Measurements from ENCODE around the gene CDC16. TPM values are rescaled to one million over a fixed set of nuclear protein-coding genes. Genes with fewer than 3 reads are reported as not detected.

The CDC16 gene
- total and polyA plus RNA-seq, 9 of the 15 experiments (the other 6 are each of a cell fraction or from before 2014, with no cell fraction given): 23.2 to 102 (median 51.6) TPM

- TF ChIP-seq REST (IDR thresholded peaks at IDR 0.05; ENCODE audit: borderline replicate concordance) (no peak), REST (CRISPR knock-in tag; IDR thresholded peaks at IDR 0.05; ENCODE audit: low read depth) (no peak), TCF7L2 (IDR thresholded peaks at IDR 0.05; ENCODE audit: low read depth, low read length) (no peak), FOXJ2 (tag; IDR thresholded peaks at IDR 0.05) (peak; percentile 57; the same call in 1 of the 2 replicates), RBM15 (IDR thresholded peaks at IDR 0.05; ENCODE audit: insufficient read depth, low read length) (no peak), DACH1 (IDR thresholded peaks at IDR 0.05; ENCODE audit: partially characterized antibody) (no peak), SIX5 (IDR thresholded peaks at IDR 0.05; ENCODE audit: borderline replicate concordance in 1 of 2, insufficient read depth in 1 of 2, low read depth in 1 of 2, low read length in 2 of 2) (no peak), MXI1 (IDR thresholded peaks at IDR 0.05; ENCODE audit: low read depth, low read length) (no peak), CBX3 (IDR thresholded peaks at IDR 0.05; ENCODE audit: borderline replicate concordance in 1 of 2, low read length in 2 of 2) (no peak), SMC3 (conservative IDR thresholded peaks at IDR 0.05; ENCODE audit: insufficient read depth, low read depth, low read length) (no peak), SNAPC5 (CRISPR knock-in tag; IDR thresholded peaks at IDR 0.05) (no peak), EZH2 (IDR thresholded peaks at IDR 0.05; ENCODE audit: borderline replicate concordance, low read depth, low read length) (no peak), ZNF408 (CRISPR knock-in tag; IDR thresholded peaks at IDR 0.05; ENCODE audit: low read depth) (no peak), MBD1 (CRISPR knock-in tag; IDR thresholded peaks at IDR 0.05) (no peak)
Observed at GRCh38 chr13:114285166-114285808, 50.6 kb downstream of the CDC16 start (continued).
